AG08395 (cell line): ENCODE results near the gene B3GNT3.

Source experiments
- DNase-seq: peaks from one replicate; pipeline ENCODE4 v3.0.0; 2012; ENCODE audit warnings: mixed read lengths, low spot score

B3GNT3 gene

DNA sequence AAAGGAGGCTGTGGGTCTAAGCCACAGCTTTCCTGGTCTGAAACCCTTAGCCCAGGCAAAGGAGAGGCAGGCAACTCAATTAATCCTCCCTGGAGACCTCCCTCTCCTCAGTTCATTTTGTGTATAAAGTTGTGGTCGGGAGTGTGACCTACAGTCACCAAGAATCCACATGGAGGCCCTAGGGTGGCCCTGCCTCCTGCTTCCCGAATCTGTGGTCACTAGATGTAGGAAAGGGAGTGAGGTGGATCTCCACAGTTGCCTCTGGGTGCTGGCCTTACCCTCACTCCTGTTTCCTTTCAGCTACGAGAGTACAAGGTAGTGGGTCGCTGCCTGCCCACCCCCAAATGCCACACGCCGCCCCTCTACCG lies 66.0 kb downstream of the B3GNT3 start:
- DNase-seq, result no peak

DNA sequence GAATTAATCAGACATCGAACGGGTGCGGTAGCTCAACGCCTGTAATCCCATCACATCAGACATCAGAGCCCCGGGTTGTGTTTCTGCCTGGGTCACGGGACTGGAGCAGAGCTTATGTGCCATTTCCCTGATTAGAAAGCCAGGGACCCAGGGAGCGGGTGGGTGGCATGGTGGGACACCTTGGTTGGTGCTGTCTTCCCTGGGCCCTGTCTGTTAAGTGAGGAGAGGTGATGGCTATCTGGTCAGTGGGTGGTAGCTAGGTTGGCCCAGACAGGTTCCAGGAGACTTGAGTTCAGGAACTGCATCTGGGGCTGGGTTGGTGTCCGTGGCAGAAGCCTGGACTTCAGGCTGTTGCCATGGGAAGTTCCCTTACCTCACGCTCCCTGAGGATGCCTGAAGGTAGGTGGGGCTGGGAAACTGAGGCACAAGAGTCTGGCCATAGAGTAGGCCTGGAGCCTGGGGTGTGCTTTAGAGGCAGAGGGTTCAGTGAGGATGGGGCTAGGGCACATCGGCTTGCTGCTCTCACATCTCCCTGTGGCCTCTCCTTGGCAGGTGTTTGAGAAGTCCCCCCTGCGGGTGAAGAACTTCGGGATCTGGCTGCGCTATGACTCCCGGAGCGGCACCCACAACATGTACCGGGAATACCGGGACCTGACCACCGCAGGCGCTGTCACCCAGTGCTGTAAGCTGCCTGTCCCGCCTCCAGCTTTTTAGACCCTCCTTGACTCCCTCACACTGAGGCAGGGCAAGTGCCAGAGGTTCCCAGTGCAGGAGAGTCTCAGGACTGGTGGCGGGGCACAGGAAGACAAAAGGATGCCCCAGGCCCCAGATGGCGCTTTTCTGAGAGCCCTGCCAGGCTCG lies 66.8 kb downstream of the B3GNT3 start:
- DNase-seq, result no peak

GRCh38 chr19:17862711-17863519 lies 68.0 kb downstream of the B3GNT3 start:
- no peak for DNase-seq
